ENCODE results near the gene ETV1.

The ETV1 gene

GRCh38 chr7:14021069-14021468 is 31.6 kb upstream of the ETV1 start:
- no peak overlapping the region for H3K18ac ChIP-seq (ENCODE audit: low read length)
- no peak overlapping the region for H3K14ac ChIP-seq (ENCODE audit: low read length)
- H3K4me2 ChIP-seq (ENCODE audit: low read length), result no peak overlapping the region
- no peak overlapping the region for H4K8ac ChIP-seq (ENCODE audit: low read depth, low read length)
- WGBS (ENCODE audit: extremely low coverage, insufficient coverage, insufficient read length), result no CpG with 5 or more reads among the region's 3 CpGs
- H3K4ac ChIP-seq (ENCODE audit: low read depth, low read length), result no peak overlapping the region
- no peaks in the 10 kb centered on the region for H3K4me1 ChIP-seq (ENCODE audit: control insufficient read depth in 1 of 2, insufficient read depth in 2 of 2, low read length in 2 of 2)
- no peak overlapping the region for H3K27ac ChIP-seq (ENCODE audit: low read depth, low read length)
- no peaks in the 10 kb centered on the region for H3K9me3 ChIP-seq (ENCODE audit: insufficient read depth, low read depth, low read length)
- DNase-seq, result no peak
- H2AFZ ChIP-seq (ENCODE audit: insufficient read depth, low read length, poor library complexity), result no peak overlapping the region
- no peaks in the 10 kb centered on the region for H3K36me3 ChIP-seq (ENCODE audit: control insufficient read depth in 1 of 2, insufficient read depth in 2 of 2, low read length in 2 of 2)
- H3K23ac ChIP-seq (ENCODE audit: low read length), result no peak overlapping the region
- no peaks in the 10 kb centered on the region for H3K79me2 ChIP-seq (ENCODE audit: control insufficient read depth, insufficient read depth, low read length, poor library complexity)
- H4K91ac ChIP-seq (ENCODE audit: low read depth, low read length), result no peak overlapping the region
- H3K27me3 ChIP-seq (ENCODE audit: insufficient read depth, low read length), result no peaks in the 10 kb centered on the region
- no peak overlapping the region for H2BK120ac ChIP-seq (ENCODE audit: insufficient read depth, low read length, poor library complexity)
- no peak overlapping the region for H2BK5ac ChIP-seq (ENCODE audit: low read depth, low read length, poor library complexity)
- H4K12ac ChIP-seq (ENCODE audit: low read depth, low read length), result no peak overlapping the region
- no peaks in the 10 kb centered on the region for H3K79me1 ChIP-seq (ENCODE audit: low read length)
- H3K4me3 ChIP-seq (ENCODE audit: low read depth, low read length), result no peak overlapping the region
- H3K9ac ChIP-seq (ENCODE audit: low read length), result no peak overlapping the region
- H2BK12ac ChIP-seq (ENCODE audit: low read length), result no peak overlapping the region
- H2AK5ac ChIP-seq (ENCODE audit: low read length), result no peak overlapping the region

- Histone ChIP-seq H3K4ac (ENCODE audit: low read depth, low read length) (no peak overlapping the region), H3K36me3 (ENCODE audit: control insufficient read depth in 1 of 2, insufficient read depth in 2 of 2, low read length in 2 of 2) (no peaks in the 10 kb centered on the region), H4K12ac (ENCODE audit: low read depth, low read length) (no peak overlapping the region), H3K27ac (ENCODE audit: low read depth, low read length) (no peak overlapping the region), H3K79me1 (ENCODE audit: low read length) (no peaks in the 10 kb centered on the region), H3K18ac (ENCODE audit: low read length) (no peak overlapping the region), H2BK120ac (ENCODE audit: insufficient read depth, low read length, poor library complexity) (no peak overlapping the region), H3K4me2 (ENCODE audit: low read length) (no peak overlapping the region), H3K9me3 (ENCODE audit: insufficient read depth, low read depth, low read length) (no peaks in the 10 kb centered on the region), H3K27me3 (ENCODE audit: insufficient read depth, low read length) (no peaks in the 10 kb centered on the region), H2AK5ac (ENCODE audit: low read length) (no peak overlapping the region), H3K4me1 (ENCODE audit: control insufficient read depth in 1 of 2, insufficient read depth in 2 of 2, low read length in 2 of 2) (no peaks in the 10 kb centered on the region), H4K8ac (ENCODE audit: low read depth, low read length) (no peak overlapping the region), H2BK12ac (ENCODE audit: low read length) (no peak overlapping the region), H2AFZ (ENCODE audit: insufficient read depth, low read length, poor library complexity) (no peak overlapping the region), H2BK5ac (ENCODE audit: low read depth, low read length, poor library complexity) (no peak overlapping the region), H4K91ac (ENCODE audit: low read depth, low read length) (no peak overlapping the region), H3K79me2 (ENCODE audit: control insufficient read depth, insufficient read depth, low read length, poor library complexity) (no peaks in the 10 kb centered on the region), H3K23ac (ENCODE audit: low read length) (no peak overlapping the region), H3K14ac (ENCODE audit: low read length) (no peak overlapping the region), H3K9ac (ENCODE audit: low read length) (no peak overlapping the region), H3K4me3 (ENCODE audit: low read depth, low read length) (no peak overlapping the region)
- WGBS (ENCODE audit: extremely low coverage, insufficient coverage, insufficient read length), result no CpG with 5 or more reads among the region's 2 CpGs
- DNase-seq, result no peak
Observed at GRCh38 chr7:14020339-14020900, 31.0 kb upstream of the ETV1 start.

GRCh38 chr7:14018751-14019150 is 29.3 kb upstream of the ETV1 start:
- no peaks in the 10 kb centered on the region for H3K79me2 ChIP-seq (ENCODE audit: control insufficient read depth, insufficient read depth, low read length, poor library complexity)
- no peak overlapping the region for H3K4me3 ChIP-seq (ENCODE audit: low read depth, low read length)
- no peak overlapping the region for H4K91ac ChIP-seq (ENCODE audit: low read depth, low read length)
- no peaks in the 10 kb centered on the region for H3K9me3 ChIP-seq (ENCODE audit: insufficient read depth, low read depth, low read length)
- H4K8ac ChIP-seq (ENCODE audit: low read depth, low read length), result no peak overlapping the region
- H3K23ac ChIP-seq (ENCODE audit: low read length), result no peak overlapping the region
- H3K9ac ChIP-seq (ENCODE audit: low read length), result no peak overlapping the region
- no peak overlapping the region for H3K18ac ChIP-seq (ENCODE audit: low read length)
- H3K14ac ChIP-seq (ENCODE audit: low read length), result no peak overlapping the region
- DNase-seq, result peak in 1 of 2 donors; percentile 14
- no peak overlapping the region for H2BK5ac ChIP-seq (ENCODE audit: low read depth, low read length, poor library complexity)
- H3K4me2 ChIP-seq (ENCODE audit: low read length), result no peak overlapping the region
- H2BK12ac ChIP-seq (ENCODE audit: low read length), result no peak overlapping the region
- H2AFZ ChIP-seq (ENCODE audit: insufficient read depth, low read length, poor library complexity), result no peak overlapping the region
- H3K27ac ChIP-seq (ENCODE audit: low read depth, low read length), result no peak overlapping the region
- WGBS (ENCODE audit: extremely low coverage, insufficient coverage, insufficient read length), result no CpG with 5 or more reads among the region's 5 CpGs
- H3K36me3 ChIP-seq (ENCODE audit: control insufficient read depth in 1 of 2, insufficient read depth in 2 of 2, low read length in 2 of 2), result no peaks in the 10 kb centered on the region
- no peaks in the 10 kb centered on the region for H3K79me1 ChIP-seq (ENCODE audit: low read length)
- no peaks in the 10 kb centered on the region for H3K4me1 ChIP-seq (ENCODE audit: control insufficient read depth in 1 of 2, insufficient read depth in 2 of 2, low read length in 2 of 2)
- H2AK5ac ChIP-seq (ENCODE audit: low read length), result no peak overlapping the region
- no peak overlapping the region for H4K12ac ChIP-seq (ENCODE audit: low read depth, low read length)
- H3K4ac ChIP-seq (ENCODE audit: low read depth, low read length), result no peak overlapping the region
- no peaks in the 10 kb centered on the region for H3K27me3 ChIP-seq (ENCODE audit: insufficient read depth, low read length)
- H2BK120ac ChIP-seq (ENCODE audit: insufficient read depth, low read length, poor library complexity), result no peak overlapping the region

- H3K79me1 ChIP-seq (ENCODE audit: low read length), result no peaks in the 10 kb centered on the region
- no peak overlapping the region for H3K14ac ChIP-seq (ENCODE audit: low read length)
- no peak overlapping the region for H4K91ac ChIP-seq (ENCODE audit: low read depth, low read length)
- no peak overlapping the region for H4K12ac ChIP-seq (ENCODE audit: low read depth, low read length)
- no peak overlapping the region for H2BK12ac ChIP-seq (ENCODE audit: low read length)
- no peaks in the 10 kb centered on the region for H3K27me3 ChIP-seq (ENCODE audit: insufficient read depth, low read length)
- no peaks in the 10 kb centered on the region for H3K9me3 ChIP-seq (ENCODE audit: insufficient read depth, low read depth, low read length)
- WGBS (ENCODE audit: extremely low coverage, insufficient coverage, insufficient read length), result no CpG with 5 or more reads among the region's 2 CpGs
- H3K36me3 ChIP-seq (ENCODE audit: control insufficient read depth in 1 of 2, insufficient read depth in 2 of 2, low read length in 2 of 2), result no peaks in the 10 kb centered on the region
- H3K79me2 ChIP-seq (ENCODE audit: control insufficient read depth, insufficient read depth, low read length, poor library complexity), result no peaks in the 10 kb centered on the region
- DNase-seq, result peak; percentile 75 to 95
- H3K27ac ChIP-seq (ENCODE audit: low read depth, low read length), result no peak overlapping the region
- H2AK5ac ChIP-seq (ENCODE audit: low read length), result no peak overlapping the region
- no peak overlapping the region for H3K4me3 ChIP-seq (ENCODE audit: low read depth, low read length)
- H3K18ac ChIP-seq (ENCODE audit: low read length), result no peak overlapping the region
- H3K4ac ChIP-seq (ENCODE audit: low read depth, low read length), result no peak overlapping the region
- H2BK5ac ChIP-seq (ENCODE audit: low read depth, low read length, poor library complexity), result no peak overlapping the region
- H2AFZ ChIP-seq (ENCODE audit: insufficient read depth, low read length, poor library complexity), result no peak overlapping the region
- H3K23ac ChIP-seq (ENCODE audit: low read length), result no peak overlapping the region
- H2BK120ac ChIP-seq (ENCODE audit: insufficient read depth, low read length, poor library complexity), result no peak overlapping the region
- no peak overlapping the region for H3K4me2 ChIP-seq (ENCODE audit: low read length)
- no peak overlapping the region for H3K9ac ChIP-seq (ENCODE audit: low read length)
- H4K8ac ChIP-seq (ENCODE audit: low read depth, low read length), result no peak overlapping the region
- no peaks in the 10 kb centered on the region for H3K4me1 ChIP-seq (ENCODE audit: control insufficient read depth in 1 of 2, insufficient read depth in 2 of 2, low read length in 2 of 2)
Observed at GRCh38 chr7:14016950-14017349, 27.5 kb upstream of the ETV1 start.

All from trophoblast cell (in vitro differentiated cells and primary cell).